Measurements from ENCODE around the gene PRRT1.
"Not testable (repeated sequence)": the region's sequence is repeated elsewhere in the genome, so short reads cannot be mapped to it uniquely, and the experiment has no call there.

PRRT1 gene

GRCh38 chr6:32148289-32149091 lies 3.2 kb downstream of the PRRT1 start:
- DNase-seq = no peak

GRCh38 chr6:32147401-32148132 lies 4.2 kb downstream of the PRRT1 start:
- no peak for DNase-seq

DNA sequence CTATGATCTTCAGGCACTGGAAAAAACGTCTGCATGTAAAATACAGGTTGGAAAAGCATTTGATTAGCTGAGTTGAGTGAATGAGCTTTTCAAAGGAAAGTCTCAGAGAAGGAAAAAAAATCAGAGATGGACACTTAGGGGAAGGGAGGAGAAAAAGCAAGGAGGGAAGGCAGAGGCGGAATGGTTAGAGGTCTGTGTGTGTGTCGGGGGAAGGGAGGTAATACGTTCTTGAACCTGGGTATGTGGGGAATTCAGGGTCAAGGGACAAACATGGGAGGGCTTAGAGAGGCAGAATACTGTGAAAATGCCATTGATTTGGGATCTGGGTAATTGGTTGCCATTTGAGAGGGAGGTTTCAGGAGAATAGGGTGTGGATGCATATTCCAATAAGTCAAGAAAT lies 5.1 kb downstream of the PRRT1 start:
- no peak for DNase-seq

DNA sequence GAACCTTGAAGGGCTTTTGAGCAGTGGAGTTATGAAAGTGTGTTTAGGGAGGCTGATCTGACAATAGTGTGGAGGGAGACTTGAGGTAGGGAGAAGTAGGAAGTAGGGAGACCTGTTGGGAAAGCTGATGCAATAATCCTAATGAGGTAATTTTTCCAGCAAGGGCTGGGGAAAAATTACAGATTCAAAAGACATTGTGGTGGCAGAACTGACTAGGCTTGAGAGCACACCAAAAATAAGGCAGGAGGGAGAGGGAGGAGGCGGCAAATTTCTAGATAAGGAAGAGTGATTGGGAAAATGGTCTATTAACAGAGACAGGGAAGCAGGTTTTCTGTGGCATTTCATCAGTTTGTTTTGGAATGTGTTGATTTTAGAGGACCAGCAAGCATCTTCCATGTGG lies 5.5 kb downstream of the PRRT1 start:
- DNase-seq = no peak

DNA sequence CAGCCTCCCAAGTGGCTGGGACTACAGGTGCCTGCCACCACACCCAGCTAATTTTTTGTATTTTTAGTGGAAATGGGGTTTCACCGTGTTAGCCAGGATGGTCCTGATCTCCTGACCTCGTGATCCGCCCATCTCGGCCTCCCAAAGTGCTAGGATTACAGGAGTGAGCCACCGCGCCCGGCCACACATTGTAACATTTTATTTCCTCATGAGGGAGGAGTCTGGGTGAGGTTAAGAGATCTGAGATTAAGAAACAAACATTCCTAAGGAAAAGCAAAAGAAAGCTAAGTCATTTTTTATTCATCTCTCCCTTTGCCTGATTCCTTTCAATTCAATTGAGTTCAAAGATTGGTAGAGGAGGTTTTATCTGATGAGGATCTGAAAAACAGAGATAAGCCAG lies 7.5 kb downstream of the PRRT1 start:
- not testable (repeated sequence) for DNase-seq

- no peak for DNase-seq
These were observed 11.2 kb downstream of the PRRT1 start for GRCh38 chr6:32140420-32141046.

- DNase-seq = no peak
These were observed 12.1 kb downstream of the PRRT1 start for GRCh38 chr6:32139590-32139989.

DNA sequence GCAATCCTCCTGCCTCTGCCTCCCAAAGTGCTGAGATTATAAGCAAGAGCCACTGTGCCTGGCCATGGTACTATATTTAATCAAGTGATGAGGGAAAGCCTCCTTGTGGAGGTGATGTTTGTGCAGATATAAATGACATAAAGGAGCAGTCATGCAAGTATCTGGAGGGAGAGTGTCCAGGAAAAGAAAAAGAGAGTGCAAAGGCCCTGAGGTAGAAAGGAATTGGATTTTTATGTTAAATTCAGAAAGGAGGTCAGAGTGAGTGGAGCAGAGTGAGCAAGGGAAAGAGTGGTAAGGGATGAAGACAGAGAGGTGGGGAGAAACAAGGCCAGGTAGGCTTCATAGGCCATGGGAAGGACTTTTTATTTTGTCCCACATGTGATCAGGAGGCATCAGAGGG lies 14.3 kb downstream of the PRRT1 start:
- no peak for DNase-seq

DNA sequence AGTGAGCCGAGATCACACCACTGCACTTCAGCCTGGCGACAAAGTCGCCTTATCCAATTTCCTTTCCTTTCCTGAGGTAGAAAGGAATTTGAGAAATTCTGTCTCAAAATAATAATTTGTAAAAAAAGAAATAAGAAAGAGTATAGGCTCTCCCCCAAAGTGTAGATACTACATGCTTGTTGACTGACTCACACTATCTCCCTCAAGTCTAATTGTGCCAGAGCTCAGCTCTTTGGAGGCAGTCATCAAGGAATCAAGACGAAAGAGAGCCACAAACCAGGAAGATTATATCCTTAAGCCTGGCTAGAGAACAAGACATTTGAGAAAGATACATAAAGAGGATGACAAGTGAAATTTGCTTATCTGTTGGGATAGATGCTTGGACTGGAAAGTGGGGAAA lies 18.0 kb downstream of the PRRT1 start:
- no peak for DNase-seq

- DNase-seq = no peak
These were observed 19.6 kb downstream of the PRRT1 start for GRCh38 chr6:32132110-32132509.

- no peak for DNase-seq
These were observed 20.2 kb downstream of the PRRT1 start for GRCh38 chr6:32131439-32131948.

DNA sequence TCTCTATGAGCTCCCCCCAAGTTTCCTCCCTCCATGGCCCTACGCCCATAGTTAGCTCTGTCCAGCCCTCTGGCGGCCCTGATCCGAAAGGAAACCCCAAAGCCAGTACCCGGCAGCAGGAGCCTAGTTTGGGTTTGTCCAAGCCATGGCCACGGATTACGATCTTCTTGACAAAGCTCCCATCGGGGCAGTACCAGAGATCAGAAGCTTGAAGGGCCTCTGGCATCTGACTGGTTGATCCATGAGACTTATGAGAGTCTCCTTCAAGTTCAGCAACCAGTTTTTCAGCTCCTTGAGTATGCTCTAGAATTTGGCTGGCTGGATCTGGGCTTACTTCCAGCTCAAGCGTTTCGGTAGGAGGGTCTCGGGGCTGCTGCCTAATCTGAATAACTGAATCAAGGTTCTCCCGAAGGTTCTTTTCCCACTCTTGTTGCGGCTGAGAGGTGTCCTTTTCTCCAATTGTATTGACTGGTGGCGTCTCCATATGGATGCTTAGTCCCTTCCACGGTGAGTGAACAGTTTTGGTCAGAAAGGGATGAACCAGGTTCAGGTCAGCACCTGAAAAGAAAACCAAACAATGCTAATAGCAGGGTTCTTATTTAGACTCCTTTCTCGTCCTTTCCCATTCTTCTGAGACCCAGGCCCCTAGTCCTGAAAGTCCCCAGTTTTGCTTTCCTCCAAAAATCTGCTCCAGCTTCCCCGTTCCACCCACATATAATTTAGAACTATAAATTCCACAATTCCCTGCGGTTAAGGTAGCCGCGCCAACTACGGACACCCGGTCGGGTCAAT lies 22.2 kb downstream of the PRRT1 start:
- no peak for DNase-seq

DNA sequence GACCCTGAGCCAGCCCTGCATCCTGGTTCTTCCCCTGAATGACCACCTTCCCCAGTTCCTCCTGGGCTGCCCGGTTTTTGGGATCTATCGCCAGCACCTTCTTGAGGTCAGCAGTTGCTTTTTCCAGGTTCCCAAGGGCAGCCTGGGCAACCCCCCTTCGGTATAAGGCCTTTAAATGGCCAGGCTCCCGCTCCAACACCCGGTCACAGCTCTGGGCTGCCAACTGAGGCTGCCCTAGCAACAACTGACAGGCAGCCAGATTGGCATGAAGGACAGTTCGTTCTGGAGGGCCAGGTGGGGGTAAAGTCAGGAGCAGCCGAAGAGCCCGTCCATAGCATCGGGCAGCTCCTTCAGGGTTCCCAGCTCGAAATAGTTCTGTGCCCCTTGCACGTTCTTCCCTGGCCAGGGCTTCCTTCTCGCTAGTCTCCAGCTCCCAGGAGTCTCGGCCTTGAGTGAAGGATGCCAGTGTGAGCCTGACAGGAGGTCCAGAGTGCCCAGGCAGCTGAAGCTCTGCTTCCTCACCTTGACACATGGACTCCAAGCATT lies 22.9 kb downstream of the PRRT1 start:
- no peak for DNase-seq

GRCh38 chr6:32127717-32128592 lies 23.8 kb downstream of the PRRT1 start, which contains the start of gene ATF6B:
ATF6B (minus strand) TSS chr6:32128246; CDS start chr6:32128207, 39 bp downstream.
- DNase-seq = peak; percentile 99

GRCh38 chr6:32127409-32127716 lies 24.4 kb downstream of the PRRT1 start:
- no peak for DNase-seq

- DNase-seq = no peak
These were observed 24.9 kb downstream of the PRRT1 start for GRCh38 chr6:32126880-32127279.

GRCh38 chr6:32123681-32124080 lies 28.1 kb downstream of the PRRT1 start:
- DNase-seq = no peak

GRCh38 chr6:32120573-32121059 lies 31.1 kb downstream of the PRRT1 start:
- no peak for DNase-seq

DNA sequence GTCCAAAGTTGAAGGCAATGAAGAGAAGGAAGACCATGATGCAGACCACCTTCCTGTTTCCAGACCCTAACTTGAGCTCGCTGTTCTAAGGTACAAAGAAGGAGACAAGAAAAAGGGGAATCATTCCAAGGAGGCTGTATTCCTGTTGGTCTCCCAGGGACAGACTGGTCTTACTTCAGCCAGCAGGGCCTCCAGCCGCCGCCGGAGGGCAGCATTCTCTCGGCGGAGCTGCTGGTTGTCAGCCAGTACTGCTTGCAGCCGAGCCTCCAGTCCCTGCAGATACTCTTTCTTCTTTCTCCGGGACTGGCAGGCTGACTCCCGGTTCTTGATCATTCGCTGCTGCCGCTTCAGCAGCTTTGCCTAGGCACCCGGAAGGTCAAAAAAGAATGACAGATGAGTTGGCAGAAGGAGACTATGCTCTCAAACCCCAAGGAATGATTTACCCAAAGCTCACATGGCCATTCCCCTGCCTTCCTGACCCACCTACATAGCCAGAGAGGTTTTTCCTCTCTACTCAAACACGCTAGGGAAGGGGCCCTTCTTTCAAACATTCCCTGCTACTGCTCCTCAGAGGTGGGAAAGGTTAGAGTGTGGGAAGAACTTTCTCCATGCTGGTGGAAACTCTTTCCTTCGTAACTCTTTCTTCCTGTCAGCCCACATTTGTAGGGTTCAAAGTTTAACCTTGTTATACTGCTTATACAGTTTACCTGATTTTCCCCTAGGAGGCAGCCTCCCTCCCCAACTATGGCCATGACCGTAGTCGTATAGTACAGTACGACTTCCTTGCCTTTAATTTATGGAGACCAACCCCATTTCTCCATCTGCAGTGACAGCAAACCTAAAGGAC lies 32.7 kb downstream of the PRRT1 start:
- peak; percentile 49 for DNase-seq

- DNase-seq = no peak
These were observed 34.3 kb downstream of the PRRT1 start for GRCh38 chr6:32117461-32117860.
